GM21723 (cell line): ENCODE results near the gene RIBC1.
"Not testable (repeated sequence)": the region's sequence is repeated elsewhere in the genome, so short reads cannot be mapped to it uniquely, and the experiment has no call there.

ENCODE experiments used
- ATAC-seq: cut with Tn5 transposase; IDR thresholded peaks from one replicate; pipeline ENCODE4 v1.9.1; 2021; ENCODE audit warnings: mild to moderate bottlenecking, moderate library complexity; ENCODE audit not compliant: unreplicated experiment

Gene RIBC1

DNA sequence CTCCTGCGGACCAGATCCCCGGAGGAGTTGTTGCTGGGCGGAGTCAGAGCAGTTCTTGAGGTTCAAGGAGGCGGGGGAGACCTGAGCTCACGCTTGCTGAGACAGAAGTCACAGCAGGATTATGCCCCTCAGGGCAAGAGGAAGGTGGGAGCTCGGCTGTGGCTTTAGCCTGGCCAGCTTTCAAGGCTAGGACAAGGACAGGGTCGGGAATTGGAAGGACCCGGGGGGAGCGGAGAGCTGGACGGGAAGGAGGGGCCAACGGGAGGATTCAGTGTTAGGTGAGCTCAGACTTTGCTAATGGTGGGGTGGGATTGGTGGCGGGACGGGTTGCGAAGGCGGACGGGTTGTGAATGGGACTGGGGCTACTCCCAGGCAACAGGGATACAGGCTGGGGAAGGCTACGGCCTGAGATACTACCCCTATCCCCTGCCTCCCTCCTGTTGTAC, at the start of gene RIBC1:
Gene RIBC1, plus strand, starts transcription at position 13 of the 446 bp plus-strand sequence. CDS start 3,404 bp downstream, outside the sequence.
- ATAC-seq, result no peak

DNA sequence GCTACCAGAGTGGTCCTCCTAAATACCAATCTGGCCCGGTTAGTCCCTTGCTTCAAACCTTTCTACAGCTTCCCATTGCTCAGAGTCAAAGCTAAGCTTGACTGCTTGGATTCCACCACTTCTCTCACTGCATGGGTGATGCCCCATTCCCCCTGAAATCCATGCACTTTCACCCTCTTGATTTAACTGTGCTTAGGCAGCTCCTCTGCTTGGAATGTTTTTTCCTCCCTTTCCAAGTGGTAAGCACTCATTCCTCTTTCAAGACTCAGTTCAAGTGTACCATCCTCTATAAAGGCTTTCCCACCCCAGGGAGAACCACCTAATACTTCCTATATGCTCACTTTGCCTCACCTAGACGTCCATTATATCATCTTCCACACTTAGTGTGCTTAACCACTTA, 49.4 kb upstream of the RIBC1 start:
- no peak for ATAC-seq

DNA sequence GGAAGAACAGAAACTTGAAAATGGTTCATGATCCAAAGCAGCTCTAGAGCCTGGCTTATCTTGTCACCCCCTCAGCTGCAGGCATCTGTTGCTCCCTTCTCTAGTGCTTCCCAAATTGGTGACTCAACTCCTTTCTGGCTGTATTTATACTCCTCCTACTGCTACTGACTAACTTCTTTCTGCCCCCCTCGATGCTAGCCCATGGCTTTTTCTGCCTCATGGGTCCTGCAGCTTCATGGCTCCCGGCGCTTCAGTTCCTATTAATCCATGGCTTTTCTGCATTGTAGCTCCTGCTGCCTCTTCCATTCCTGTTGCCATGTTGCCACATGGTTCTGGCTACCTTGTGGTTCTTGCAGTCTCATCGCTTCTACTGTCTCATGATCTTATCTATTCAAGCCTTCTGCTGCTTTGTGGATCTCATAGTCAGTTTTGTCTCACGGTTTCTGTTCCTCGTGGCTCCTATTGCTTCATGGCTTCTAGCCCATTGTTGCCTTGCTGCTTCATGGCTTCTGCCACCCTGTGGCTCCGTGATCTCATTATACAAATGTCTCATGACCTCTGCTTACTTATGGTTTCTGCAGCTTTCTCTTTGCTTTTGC, 48.4 kb upstream of the RIBC1 start:
- no peak for ATAC-seq

DNA sequence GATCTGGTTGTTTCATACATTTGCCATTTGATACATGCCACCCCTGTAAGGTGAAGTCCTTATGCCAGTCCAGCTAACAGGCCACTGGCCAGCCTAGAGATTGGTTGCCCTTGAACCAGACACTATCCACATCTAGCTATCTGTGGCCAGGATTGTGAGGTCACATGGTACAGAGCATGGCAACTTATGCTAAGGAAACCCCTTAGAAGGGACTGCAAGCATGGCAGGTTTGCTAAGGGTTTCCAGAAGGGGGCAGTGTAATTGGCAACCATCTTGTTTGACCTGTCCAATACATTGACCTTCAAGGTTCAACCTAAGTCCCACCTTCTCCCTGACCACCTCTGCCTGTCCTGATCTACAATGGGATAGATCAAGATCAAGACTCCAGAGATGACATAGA, 47.8 kb upstream of the RIBC1 start:
- no peak for ATAC-seq

DNA sequence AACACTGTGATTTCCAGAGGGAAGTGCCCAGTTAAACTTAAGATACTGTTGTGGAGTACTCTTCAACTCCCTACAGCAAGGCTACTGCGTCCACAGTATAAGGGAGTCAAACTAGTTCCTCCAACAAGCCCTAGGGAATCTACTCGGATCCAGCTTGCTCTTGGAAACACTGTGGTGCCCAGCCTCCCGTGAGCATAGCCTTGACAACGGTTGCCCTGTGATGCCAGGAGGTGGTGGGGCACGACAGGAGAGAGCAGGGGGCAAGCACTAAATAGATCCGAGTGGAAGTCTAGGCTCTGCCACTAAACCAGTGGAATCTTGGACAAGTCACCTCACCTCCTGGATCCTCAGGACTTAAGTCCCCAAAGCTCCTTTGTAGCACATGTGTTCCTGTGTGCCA, 45.8 kb upstream of the RIBC1 start:
- ATAC-seq, result no peak

DNA sequence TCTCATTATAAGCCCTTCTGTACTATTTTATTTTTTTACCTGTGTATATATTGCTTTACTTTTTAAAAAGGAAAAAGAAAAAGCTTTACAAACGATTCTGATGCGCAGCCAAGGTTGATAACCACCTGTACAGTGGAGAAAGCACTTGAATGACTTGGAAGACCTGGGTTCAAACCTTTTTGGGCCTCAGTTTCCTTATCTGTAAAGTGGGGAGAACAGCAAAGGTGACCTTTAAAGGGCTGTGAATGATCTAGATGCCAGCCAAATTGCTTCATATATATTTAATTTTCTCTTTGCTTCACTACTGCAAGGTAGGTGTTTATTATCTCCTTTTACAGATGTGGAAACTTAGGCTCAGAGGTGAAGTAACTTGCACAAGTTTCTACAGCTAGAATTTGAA, 45.2 kb upstream of the RIBC1 start:
- ATAC-seq, result no peak

DNA sequence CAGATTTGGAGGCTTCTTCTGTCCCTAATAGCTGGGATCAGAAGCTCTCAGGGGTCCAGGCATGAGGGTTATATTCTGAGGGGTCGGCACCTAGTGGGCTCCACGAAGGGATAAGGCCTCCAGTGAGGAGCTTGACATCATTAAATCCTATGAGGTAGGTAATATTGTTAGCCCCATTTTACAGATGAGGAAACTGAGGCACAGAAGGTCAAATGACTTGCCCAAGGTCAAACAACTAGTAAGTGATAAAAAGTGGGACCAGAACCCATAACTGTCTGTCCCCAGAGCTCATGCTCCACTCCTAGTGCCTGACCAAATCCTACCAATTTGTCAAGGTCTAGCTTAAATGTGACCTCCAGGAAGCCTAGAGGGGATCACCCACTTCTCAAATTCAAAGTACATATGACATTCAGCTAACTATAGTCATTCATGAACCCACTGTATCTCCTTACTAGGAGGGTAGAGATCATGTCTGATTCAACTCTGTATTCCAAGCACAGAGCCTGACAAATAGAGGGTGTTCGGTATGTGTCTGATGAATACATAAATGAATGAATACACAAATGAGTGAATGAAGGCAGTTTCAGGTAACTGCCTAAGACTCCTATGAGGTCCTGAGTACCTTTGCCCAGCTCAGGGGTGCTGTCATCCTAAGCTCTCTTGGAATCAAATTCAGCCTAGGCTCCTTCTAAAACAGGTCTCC, 43.5 kb upstream of the RIBC1 start:
- no peak for ATAC-seq

DNA sequence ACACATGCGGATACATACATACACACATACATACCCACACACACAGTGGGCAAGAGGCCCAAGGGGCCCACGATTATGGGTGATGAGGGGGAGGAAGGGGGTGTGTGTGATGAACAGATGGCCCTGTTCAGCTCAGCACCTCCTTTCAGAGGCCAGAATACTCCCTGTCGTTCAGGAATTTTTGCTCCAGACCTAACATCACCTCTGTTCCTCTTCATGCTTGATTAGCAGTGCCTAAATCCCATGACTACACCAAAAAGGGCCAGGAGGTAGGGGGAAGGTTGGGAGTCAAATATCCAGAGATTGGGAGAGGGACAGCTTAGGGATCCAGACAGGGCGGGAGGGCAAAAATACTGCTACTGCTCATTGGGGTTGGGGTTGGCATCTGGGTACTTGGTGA, 42.9 kb upstream of the RIBC1 start:
- ATAC-seq, result no peak

DNA sequence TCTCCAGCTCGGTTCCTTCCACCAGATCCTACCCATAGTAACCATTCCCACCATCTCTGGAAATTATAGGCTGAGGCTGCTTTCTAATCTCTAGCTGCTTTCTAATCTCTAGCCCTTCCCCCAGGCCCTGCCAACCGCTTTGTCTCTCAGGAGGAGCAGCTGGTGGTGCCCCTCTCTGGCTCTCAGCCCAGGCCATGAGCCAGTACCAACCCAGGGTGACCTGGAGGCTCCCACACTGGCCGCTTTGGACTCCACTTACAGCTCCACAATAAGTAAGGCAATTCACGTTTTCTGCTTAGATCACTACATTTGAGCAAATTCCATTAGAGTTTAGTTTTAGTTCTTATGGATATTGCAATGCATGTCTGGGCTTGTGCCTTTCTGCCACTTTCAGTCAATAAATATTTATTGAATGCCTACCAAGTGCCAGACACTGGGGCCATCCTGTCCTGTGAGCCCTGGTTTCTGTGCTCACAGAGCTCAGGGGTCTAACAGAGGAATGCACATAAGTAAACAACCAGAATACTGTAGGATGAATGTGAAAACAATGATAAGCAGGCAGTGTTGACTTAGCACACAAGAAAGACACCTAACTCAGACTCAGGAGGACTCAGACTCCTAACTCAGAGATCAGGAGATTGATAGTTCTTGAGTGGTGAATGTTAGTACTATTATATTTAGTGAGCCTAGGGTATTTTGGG, 39.1 kb upstream of the RIBC1 start:
- no peak for ATAC-seq

DNA sequence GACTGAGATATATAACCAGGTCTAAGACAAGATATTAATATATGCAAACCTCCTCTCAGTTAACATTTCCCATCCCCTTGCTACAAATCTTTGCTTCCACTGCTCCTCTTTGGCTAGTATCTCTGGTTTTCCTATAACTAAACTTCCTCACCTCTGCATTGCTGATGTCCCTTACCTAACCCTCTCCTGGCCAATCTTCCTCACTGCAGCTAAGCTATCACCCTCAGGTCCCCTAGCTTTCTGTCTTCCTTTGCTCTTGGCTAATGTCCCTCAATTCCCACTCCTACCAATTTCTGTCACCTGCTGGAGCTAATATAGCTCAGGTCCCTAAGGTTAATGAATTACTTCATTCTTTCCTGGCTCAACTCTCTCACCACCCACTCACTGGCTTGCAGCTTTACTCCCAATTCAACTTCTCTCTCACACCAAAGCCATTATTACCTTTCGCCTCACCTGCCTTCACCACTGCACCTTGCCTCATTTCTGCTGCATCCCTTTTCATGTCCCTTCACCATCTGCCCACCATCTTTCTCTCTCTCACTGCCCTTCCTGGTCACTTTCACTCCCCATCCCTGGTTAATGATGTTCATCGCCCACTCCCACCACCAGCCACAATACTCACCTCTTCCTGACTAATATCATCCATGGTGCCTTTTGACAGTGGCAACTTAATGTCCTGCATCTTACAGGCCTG, 26.9 kb upstream of the RIBC1 start:
- no peak for ATAC-seq

DNA sequence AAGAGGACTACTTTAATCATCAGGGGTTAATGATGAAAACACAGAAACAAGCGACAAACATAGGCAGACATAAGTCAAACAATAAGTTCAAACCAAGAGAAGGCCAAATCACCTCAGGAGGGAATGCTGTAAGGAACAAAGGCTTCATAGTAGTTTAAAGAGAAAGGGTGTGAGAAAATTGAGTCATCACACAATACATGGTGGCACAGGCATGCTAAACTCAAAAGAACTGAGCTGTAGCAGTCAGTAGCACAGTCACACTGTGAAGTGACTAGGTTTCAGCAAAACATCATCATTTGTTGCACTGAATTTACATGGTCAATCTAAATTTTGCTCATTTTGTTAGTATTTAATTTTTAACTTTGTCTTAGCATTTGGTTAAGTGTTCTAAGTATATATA, 24.5 kb upstream of the RIBC1 start:
- ATAC-seq, result no peak

DNA sequence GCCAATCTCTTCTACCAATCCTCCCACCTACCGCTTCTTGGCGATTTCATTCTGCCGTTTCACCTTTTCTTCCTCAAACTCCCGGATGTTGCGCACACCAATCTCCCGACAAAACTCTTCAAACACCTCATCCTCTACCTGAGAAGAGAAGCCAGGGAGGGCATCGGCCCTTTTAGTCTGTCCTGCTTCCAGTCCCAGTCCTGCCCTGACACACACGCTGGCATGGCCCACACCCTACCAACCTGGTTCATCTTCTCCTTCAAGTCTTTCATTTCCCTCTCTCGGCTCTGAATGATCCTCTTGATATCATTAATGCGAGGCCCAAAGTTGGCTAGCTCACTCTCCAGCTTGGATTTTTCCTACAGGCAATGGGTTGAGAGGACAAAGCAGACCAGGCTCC, 19.1 kb upstream of the RIBC1 start:
- no peak for ATAC-seq

DNA sequence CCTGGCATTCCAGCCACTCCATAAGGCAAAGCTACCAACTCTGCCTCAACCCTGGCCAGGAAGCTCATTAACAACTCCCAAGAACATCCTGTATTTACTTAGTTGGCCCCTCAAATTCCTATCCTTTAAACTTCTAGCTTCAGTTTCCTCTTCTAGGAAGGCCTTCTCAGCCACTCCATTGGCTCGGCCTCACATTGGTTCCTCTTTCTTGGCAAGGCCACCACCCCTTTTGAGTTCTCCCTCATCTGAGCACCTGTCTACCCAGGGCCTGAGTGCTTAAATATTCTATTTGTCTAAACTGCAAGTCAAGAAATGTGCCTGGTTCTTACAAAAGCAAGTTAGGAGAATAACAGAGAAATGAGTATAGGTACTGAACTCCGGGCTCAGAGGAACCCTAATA, 10.2 kb upstream of the RIBC1 start:
- no peak for ATAC-seq

DNA sequence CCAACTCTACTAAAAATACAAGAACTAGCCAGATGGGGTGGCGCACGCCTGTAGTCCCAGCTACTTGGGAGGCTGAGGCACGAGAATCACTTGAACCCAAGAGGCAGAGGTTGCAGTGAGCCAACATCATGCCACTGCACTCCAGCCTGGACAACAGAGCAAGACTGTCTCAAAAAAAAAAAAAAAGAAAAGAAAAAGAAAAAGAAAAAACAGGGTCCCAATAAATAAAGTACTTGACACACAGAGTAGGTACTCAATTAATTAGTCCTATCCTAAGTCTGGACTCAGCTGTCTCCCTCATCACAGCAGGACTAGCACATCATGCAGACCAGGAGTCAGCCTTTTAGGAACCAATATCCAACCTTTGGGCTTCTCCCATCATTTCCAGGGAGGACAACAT, 2.3 kb upstream of the RIBC1 start:
- ATAC-seq, result not testable (repeated sequence)

DNA sequence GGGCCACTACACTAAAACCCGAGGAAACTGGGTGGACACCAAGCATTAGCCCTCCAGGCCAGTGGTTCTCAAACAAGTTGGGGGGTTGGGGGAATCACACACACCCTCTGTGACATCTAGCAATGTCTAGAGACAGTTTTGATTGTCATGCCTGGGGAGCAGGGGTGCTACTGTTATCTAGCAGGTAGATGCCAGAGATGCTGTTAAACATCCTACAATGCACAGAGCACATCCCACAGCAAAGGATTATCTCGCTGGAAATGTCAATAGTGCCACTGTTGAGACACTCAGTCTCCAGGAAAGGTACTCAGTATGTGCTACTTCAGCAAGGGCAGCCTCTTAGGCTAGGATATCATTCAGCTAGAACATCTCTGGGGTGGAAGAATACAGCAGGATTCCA, 1.5 kb upstream of the RIBC1 start:
- ATAC-seq, result no peak

DNA sequence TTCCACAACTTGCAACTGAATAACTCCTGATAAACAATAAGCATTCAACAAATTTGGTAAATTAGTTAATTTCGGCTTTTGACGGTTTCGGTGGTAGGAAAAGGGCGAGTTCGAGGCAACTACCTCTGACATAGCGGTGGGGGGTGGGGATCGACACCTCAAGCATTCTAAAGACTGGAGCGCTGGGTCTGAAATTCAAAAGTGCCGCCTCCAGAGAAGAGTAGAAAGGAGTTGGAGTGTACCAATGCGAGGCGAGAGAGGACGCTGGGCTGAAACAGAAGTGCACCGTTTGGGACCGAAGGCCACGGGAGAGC, 944 bp upstream of the RIBC1 start:
- peak; percentile 24 for ATAC-seq

DNA sequence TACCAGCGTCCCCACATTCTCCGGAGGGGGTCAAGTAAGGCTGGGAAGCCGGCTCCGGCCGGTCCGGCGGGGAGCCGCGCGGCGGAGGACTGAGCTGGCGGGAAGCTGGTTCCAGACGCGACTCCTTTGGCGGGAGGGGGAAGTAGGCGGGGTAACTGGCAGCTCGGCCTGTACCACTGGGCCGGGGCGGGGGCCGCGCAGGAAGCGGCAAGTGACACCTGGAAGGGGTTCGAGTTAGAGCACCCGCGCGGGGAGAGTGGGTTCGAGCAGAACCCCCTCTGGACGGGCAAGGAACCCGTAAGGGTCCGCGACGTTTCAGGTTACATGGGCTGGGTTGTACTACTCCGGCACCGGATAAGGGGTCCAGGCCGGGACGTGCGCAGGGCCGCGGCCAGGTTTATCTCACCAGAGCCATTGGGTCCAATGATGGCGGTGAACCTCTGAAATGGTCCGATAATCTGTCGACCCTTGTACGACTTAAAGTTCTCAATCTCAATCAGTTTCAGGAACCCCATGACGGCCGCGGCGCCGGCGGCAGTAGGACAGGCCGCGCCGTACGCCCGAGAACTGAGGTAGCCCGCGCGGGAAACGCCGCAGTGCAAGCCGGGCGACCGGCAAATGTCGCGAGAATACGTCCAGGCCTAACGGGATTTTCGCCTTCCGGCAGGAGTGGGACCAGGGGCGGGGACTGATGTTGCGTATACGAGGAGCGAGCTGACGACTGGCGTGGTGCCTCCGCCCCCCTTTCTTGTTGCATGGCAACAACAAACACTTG, 400 bp upstream of the RIBC1 start, which contains the start of gene SMC1A:
Gene SMC1A, minus strand, starts transcription at position 569 of the 775 bp plus-strand sequence. Its CDS starts 54 bp downstream, at position 515.
- peak; percentile 93 for ATAC-seq

DNA sequence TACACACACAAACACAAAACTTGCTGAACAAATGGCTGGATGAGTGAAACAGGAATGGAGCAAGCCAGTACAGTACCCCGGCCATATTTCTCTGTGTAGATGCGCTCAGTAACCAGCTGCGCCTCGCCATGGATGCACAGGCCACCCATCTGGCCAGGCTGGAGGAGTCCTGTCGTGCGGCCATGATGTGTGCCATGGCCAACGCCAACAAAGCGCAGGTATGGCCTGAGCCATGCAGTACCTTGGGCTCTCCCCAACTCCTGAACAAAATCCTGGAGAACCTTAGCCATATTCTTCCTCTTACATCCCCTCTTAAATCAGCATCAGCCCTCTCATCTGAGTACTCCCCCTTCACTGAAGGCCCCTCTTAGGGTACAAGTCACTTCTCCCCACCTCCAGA, 7.1 kb downstream of the RIBC1 start:
- no peak for ATAC-seq

DNA sequence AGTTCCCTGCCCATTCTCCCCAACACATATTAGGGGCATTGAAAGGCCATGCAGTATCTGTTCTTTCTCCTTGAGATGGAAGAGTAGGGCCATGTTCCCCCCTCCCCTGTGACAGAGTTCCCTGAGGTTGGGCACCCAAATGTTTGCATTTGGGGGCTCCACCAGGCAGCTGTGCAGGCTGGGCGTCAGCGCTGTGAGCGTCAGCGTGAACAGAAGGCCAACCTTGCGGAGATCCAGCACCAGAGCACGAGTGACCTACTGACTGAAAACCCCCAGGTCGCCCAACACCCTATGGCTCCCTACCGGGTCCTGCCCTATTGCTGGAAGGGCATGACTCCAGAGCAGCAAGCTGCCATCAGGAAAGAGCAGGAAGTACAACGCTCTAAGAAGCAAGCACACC, 7.6 kb downstream of the RIBC1 start:
- ATAC-seq, result no peak

DNA sequence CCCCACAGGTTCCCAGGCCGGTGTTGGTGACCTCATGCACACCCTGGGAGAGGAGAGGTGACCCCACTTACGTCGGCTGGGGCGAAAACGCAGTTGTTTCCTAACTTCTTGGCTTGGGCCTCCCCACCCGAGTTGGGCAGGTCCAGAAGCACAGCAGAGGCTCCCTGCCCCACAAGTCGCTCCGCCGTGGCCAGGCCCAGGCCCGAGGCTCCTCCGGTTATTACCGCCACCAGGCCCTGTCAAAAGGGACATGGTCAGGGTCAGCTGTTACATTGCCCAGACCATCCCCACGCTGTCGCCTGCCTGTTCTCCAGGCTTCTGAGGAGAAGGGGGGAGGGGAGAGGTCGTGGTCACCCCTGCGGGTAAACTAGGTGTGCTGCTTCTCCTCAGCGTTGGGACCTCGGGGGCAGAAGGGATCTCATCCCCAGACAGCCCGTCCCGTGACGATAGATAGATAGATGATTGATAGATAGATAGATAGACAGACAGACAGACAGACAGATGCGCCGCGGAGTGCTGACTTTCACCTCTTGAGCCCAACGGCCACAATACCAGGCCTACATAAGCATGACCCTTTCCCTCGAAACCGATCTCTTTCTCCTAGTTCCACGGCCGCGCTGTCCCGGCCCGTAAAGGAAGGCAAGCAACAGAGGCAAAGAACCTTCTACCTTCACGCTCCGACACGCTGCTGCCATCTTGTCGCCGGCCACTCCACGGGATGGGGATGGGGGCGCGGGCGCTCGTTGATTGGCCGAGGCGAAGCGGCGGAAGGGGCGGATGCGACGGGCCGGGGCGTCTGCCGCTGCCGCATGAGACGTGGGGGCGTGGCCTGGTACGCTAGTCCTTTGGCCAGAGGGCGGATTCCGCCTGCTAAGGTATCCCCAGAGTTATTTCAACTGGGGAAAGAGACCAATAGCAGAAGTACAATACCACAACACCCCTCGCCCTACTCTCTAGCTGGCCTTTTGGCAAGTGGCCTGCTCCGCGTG, 11.3 kb downstream of the RIBC1 start, which contains the start of gene HSD17B10:
Gene HSD17B10, minus strand, starts transcription at position 720 of the 989 bp plus-strand sequence. Its CDS starts 25 bp downstream, at position 695.
- ATAC-seq, result peak; percentile 94
